IMR-90 (cell line): ENCODE measurements around the gene DHRS3. TPM values are rescaled to one million over a fixed set of nuclear protein-coding genes. Genes with fewer than 3 reads are reported as not detected.
A peak's percentile ranks its signal among the peaks of the same experiment; 100 is the strongest.

ENCODE experiments used
- ATAC-seq: fragments of 200-7000 bp; cut with Tn5 transposase; 2 replicates; pipeline ENCODE4 v1.9.1; 2020; ENCODE audit warnings: low read depth, mild to moderate bottlenecking, moderate library complexity
- BruUV-seq: library from RNA; stranded (reverse); fragments of 400-500 nt; replicated peaks from 2 replicates; lab custom pipeline; 2021; lab: Mats Ljungman, UMichigan
- CTCF ChIA-PET: fragments of 300-600 bp; formaldehyde crosslinking; extraction: SDS; loops from one replicate; lab custom pipeline; 2021; ENCODE audit warnings: antibody characterized with exemption; lab: Yijun Ruan, JAX
- POLR2A ChIA-PET: fragments of 300-600 bp; sonication (Branson Sonifier 250); formaldehyde crosslinking; loops from one replicate; lab custom pipeline; 2022; ENCODE audit warnings: antibody characterized with exemption; ENCODE audit not compliant: unreplicated experiment; lab: Charles Lee
- DNase-seq: peaks from one replicate; pipeline ENCODE4 v3.0.0; 2013
- H2AFZ ChIP-seq: replicated peaks from 2 replicates; pipeline ENCODE3; 2013; ENCODE audit warnings: low read length, mild to moderate bottlenecking; ENCODE audit not compliant: poor library complexity
- H2AK5ac ChIP-seq: 2 replicates; pipeline ENCODE4 v1.6.1; 2013; ENCODE audit warnings: low read depth, low read length, inconsistent platforms
- H2AK9ac ChIP-seq: replicated peaks from 2 replicates; pipeline ENCODE3; 2013; ENCODE audit warnings: mild to moderate bottlenecking, low read depth, low read length, moderate library complexity; ENCODE audit not compliant: poor library complexity
- H2BK120ac ChIP-seq: 2 replicates; pipeline ENCODE4 v1.6.1; 2013; ENCODE audit warnings: low read depth, low read length, inconsistent platforms
- H2BK15ac ChIP-seq: 3 replicates; pipeline ENCODE4 v1.6.1; 2013; ENCODE audit warnings: low read depth, low read length, inconsistent platforms
- H2BK20ac ChIP-seq: 2 replicates; pipeline ENCODE4 v1.6.1; 2013; ENCODE audit warnings: low read depth, mild to moderate bottlenecking, inconsistent platforms, low read length, moderate library complexity
- H2BK5ac ChIP-seq: 2 replicates; pipeline ENCODE4 v1.6.1; 2013; ENCODE audit warnings: mild to moderate bottlenecking, low read depth, low read length, inconsistent platforms; ENCODE audit not compliant: poor library complexity, severe bottlenecking
- H3K14ac ChIP-seq: replicated peaks from 2 replicates; pipeline ENCODE4 v1.6.1; 2013; ENCODE audit warnings: low read depth, low read length, inconsistent platforms
- H3K18ac ChIP-seq: 2 replicates; pipeline ENCODE4 v1.6.1; 2013; ENCODE audit warnings: low read depth, low read length, control low read depth
- H3K23ac ChIP-seq: 2 replicates; pipeline ENCODE4 v1.6.1; 2013; ENCODE audit warnings: low read depth, low read length, inconsistent platforms
- H3K27ac ChIP-seq: 2 replicates; pipeline ENCODE4 v1.5.1; 2013; ENCODE audit warnings: mild to moderate bottlenecking, control low read depth, low read length; ENCODE audit not compliant: insufficient read depth
- H3K27me3 ChIP-seq: 2 replicates; pipeline ENCODE4 v1.6.1; 2013; ENCODE audit warnings: low read length; ENCODE audit not compliant: control insufficient read depth, insufficient read depth
- H3K36me3 ChIP-seq: 2 replicates; pipeline ENCODE4 v1.6.1; 2013; ENCODE audit warnings: low read length, mixed read lengths; ENCODE audit not compliant: control insufficient read depth, insufficient read depth
- H3K4ac ChIP-seq: 2 replicates; pipeline ENCODE4 v1.6.1; 2013; ENCODE audit warnings: low read depth, low read length, inconsistent platforms
- H3K4me1 ChIP-seq: 2 replicates; pipeline ENCODE4 v1.6.1; 2013; ENCODE audit warnings: low read length, mixed read lengths; ENCODE audit not compliant: control insufficient read depth, insufficient read depth
- H3K4me2 ChIP-seq: 2 replicates; pipeline ENCODE4 v1.6.1; 2013; ENCODE audit warnings: low read depth, mild to moderate bottlenecking, control low read depth, low read length, moderate library complexity
- H3K4me3 ChIP-seq: 2 replicates; pipeline ENCODE4 v1.5.1; 2013; ENCODE audit warnings: low read depth, mild to moderate bottlenecking, control low read depth, low read length, moderate library complexity; ENCODE audit not compliant: insufficient read depth
- H3K56ac ChIP-seq: 2 replicates; pipeline ENCODE4 v1.6.1; 2013; ENCODE audit warnings: low read length, inconsistent platforms; ENCODE audit not compliant: insufficient read depth; ENCODE audit errors: extremely low read depth
- H3K79me1 ChIP-seq, 2 experiments: 2 replicates each; pipeline ENCODE4 v1.6.1; 2013; ENCODE audit warnings: low read length in 2 of 2, inconsistent platforms in 1 of 2, low read depth in 1 of 2
- H3K9ac ChIP-seq: 2 replicates; pipeline ENCODE4 v1.6.1; 2013; ENCODE audit warnings: low read depth, low read length, control low read depth
- H3K9me1 ChIP-seq: 2 replicates; pipeline ENCODE4 v1.6.1; 2013; ENCODE audit warnings: low read length, inconsistent platforms; ENCODE audit not compliant: insufficient read depth
- H3K9me3 ChIP-seq: 2 replicates; pipeline ENCODE4 v1.6.1; 2013; ENCODE audit warnings: low read length; ENCODE audit not compliant: control insufficient read depth, insufficient read depth
- H4K20me1 ChIP-seq: 2 replicates; pipeline ENCODE4 v1.6.1; 2013; ENCODE audit warnings: low read length, inconsistent platforms; ENCODE audit not compliant: insufficient read depth
- H4K5ac ChIP-seq: 2 replicates; pipeline ENCODE4 v1.6.1; 2013; ENCODE audit warnings: mild to moderate bottlenecking, low read depth, low read length, control low read depth
- H4K8ac ChIP-seq, 2 experiments: 2 replicates each; pipeline ENCODE4 v1.6.1; 2013; ENCODE audit warnings: low read depth in 2 of 2, low read length in 2 of 2, control low read depth in 1 of 2, inconsistent platforms in 1 of 2
- H4K91ac ChIP-seq: 2 replicates; pipeline ENCODE4 v1.6.1; 2013; ENCODE audit warnings: low read depth, low read length, inconsistent platforms; ENCODE audit not compliant: insufficient read depth
- CTCF ChIP-seq: conservative IDR thresholded peaks from 2 replicates; pipeline ENCODE4 v1.5.1; 2012; ENCODE audit warnings: mild to moderate bottlenecking, low read depth, low read length, improper control_type of control experiment
- WGBS, 2 experiments: methylation state at CpG; one replicate each; pipeline versions ENCODE4 v1.1.5 to v1.1.7; 2013; ENCODE audit warnings: missing lambda C conversion rate in 2 of 2; ENCODE audit not compliant: insufficient read length in 1 of 2; ENCODE audit errors: extremely low coverage in 2 of 2; 5-methylcytosine and 5-hydroxymethylcytosine counted together
- dilution Hi-C: fragments of 300-500 bp; cut with HindIII; formaldehyde crosslinking; loops from one replicate; pipeline ENCODE4 v1.14.3; 2018; ENCODE audit warnings: low sequenced_read_pairs; ENCODE audit not compliant: unreplicated experiment
- in situ Hi-C: fragments of 300-500 bp; cut with MboI; formaldehyde crosslinking; loops from 3 replicates; pipeline ENCODE4 v1.14.3; 2019; ENCODE audit warnings: low sequenced_read_pairs, inconsistent platforms, mixed read lengths
- intact Hi-C: fragments of 100-400 bp; cut with micrococcal nuclease; formaldehyde crosslinking; loops from 2 replicates; pipeline ENCODE4 v1.10.0; 2022
- polyA plus RNA-seq, 3 experiments: library from polyadenylated mRNA; depleted of rRNA; stranded (reverse); fragments of >200 nt; gene quantifications; 2 replicates each; pipeline ENCODE4 v1.2.3, GENCODE V29; 2012; ENCODE audit warnings: low replicate concordance in 1 of 3
- total RNA-seq: library from RNA; depleted of rRNA; stranded (reverse); fragments of >200 nt; gene quantifications from 2 replicates; pipeline ENCODE4 v1.2.3, GENCODE V29; 2012

Gene DHRS3
- total and polyA plus RNA-seq, 2 of the 4 experiments (the other 2 are of a cell fraction), result 11.2 to 14.5 TPM

GRCh38 chr1:12537906-12538461 is 80.0 kb downstream of the DHRS3 start:
- no peak overlapping the region for H3K4me3 ChIP-seq
- peak overlapping the region; percentile 53; the same call in 1 of the 2 replicates for H3K4ac ChIP-seq
- CTCF ChIA-PET, result interaction anchor here (0.8 to 0.9 kb wide), 2 partner anchors 12 to 131 kb away, joined by 3 to 5 read pairs; no protein-coding TSS in a partner anchor
- H4K5ac ChIP-seq, result no peak overlapping the region
- peaks cover 6% of the 10 kb centered on the region; the same call in 1 of the 2 replicates for H3K9me1 ChIP-seq
- dilution Hi-C loops, result no loop called here
- H2BK5ac ChIP-seq, result no peak overlapping the region
- no peak overlapping the region for H3K23ac ChIP-seq
- no peak overlapping the region for H3K4me2 ChIP-seq
- H3K4me1 ChIP-seq, result peaks cover 23% of the 10 kb centered on the region
- ATAC-seq (no peak), DNase-seq (no peak)
- WGBS, 2 experiments, result no CpG with 5 or more reads among the region's 3 CpGs
- H3K56ac ChIP-seq, result no peak overlapping the region
- no peak overlapping the region for H3K18ac ChIP-seq
- H3K36me3 ChIP-seq, result no peaks in the 10 kb centered on the region
- H4K91ac ChIP-seq, result no peak overlapping the region
- H2BK20ac ChIP-seq, result no peak overlapping the region
- H3K27ac ChIP-seq, result no peak overlapping the region
- H2AK5ac ChIP-seq, result peak overlapping the region; percentile 40
- peaks cover 2% of the 10 kb centered on the region; the same call in 1 of the 2 replicates for H3K9me3 ChIP-seq
- H3K27me3 ChIP-seq, result peaks cover 3% of the 10 kb centered on the region; the same call in 1 of the 2 replicates
- H2AK9ac ChIP-seq, result no peak overlapping the region
- H2BK15ac ChIP-seq, result peak overlapping the region; percentile 62; the same call in 1 of the 3 replicates
- no peak overlapping the region for H2BK120ac ChIP-seq
- H4K8ac ChIP-seq, result no peak overlapping the region
- H3K14ac ChIP-seq, result no peak overlapping the region
- no peaks in the 10 kb centered on the region for H4K20me1 ChIP-seq
- no peaks in the 10 kb centered on the region for H3K79me1 ChIP-seq
- no peak for TF ChIP-seq CTCF
- no peak overlapping the region for H3K9ac ChIP-seq
- BruUV-seq, result no TSS peak
- POLR2A ChIA-PET, result interaction anchor here (0.5 kb wide), 1 partner anchor 185 kb away, joined by 3 read pairs; no protein-coding TSS in a partner anchor
- H2AFZ ChIP-seq, result no peak overlapping the region
- in situ Hi-C loops, result no loop called here
- intact Hi-C loops, result no loop called here
